ENCODE results near the gene APOC4. TPM values are rescaled to one million over a fixed set of nuclear protein-coding genes. Genes with fewer than 3 reads are reported as not detected.

APOC4 gene
- polyA plus RNA-seq, 2 of the 4 experiments (the other 2 are of a cell fraction): not detected

GRCh38 chr19:44960906-44961728, 19.1 kb downstream of the APOC4 start:
- no peaks in the 10 kb centered on the region for H3K9me3 ChIP-seq
- H3K27ac ChIP-seq: no peak overlapping the region
- CTCF ChIA-PET: interaction anchor here (0.7 to 5.2 kb wide), 6 partner anchors 8 to 141 kb away, joined by 3 to 33 read pairs (median 3); partner anchors contain the start of gene CLASRP
- H3K4me3 ChIP-seq: no peak overlapping the region
- TF ChIP-seq CEBPB (IDR thresholded peaks at IDR 0.05) (no peak), BHLHE40 (IDR thresholded peaks at IDR 0.05; ENCODE audit: low read depth, low read length) (no peak), PBX3 (IDR thresholded peaks at IDR 0.05) (no peak), EHMT2 (IDR thresholded peaks at IDR 0.05; ENCODE audit: low read depth) (no peak), HEYL (CRISPR knock-in tag; IDR thresholded peaks at IDR 0.05) (no peak), POLR2AphosphoS2 (conservative IDR thresholded peaks at IDR 0.05; ENCODE audit: low read length) (no peak), ZFP36 (IDR thresholded peaks at IDR 0.05; ENCODE audit: borderline replicate concordance, partially characterized antibody) (no peak), SMC3 (IDR thresholded peaks at IDR 0.05) (no peak)
- ATAC-seq (no peak), FAIRE-seq (no peak), DNase-seq (ENCODE audit: low read depth in 1 of 2, low spot score in 1 of 2) (no peak)
- POLR2A ChIA-PET: no interaction called here
- no peak overlapping the region for H3K4me2 ChIP-seq
- 93% methylated on average over 8 of the region's 8 CpGs for WGBS (ENCODE audit: missing lambda C conversion rate)
- peaks cover 14% of the 10 kb centered on the region for H3K4me1 ChIP-seq

DNA sequence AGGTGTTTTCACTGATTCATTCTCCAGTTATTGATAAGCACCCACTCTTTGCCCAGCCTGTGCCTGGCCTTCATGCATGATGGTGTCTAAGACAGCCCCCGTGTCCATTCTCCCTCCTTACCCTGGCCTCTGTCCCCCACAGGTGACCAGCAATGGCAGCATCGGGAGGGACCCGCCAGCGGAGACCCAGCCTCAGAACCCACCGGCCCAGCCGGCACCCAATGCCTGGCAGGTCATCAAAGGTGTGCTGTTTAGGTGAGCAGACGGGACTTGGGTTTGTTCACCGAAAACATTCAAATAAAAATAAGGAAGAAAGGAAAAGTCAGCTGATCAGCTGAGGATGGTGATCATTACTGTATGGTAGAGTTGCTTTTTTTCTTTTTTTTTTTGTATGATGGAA, 19.8 kb downstream of the APOC4 start:
- FAIRE-seq (no peak), ATAC-seq (no peak), DNase-seq (ENCODE audit: low read depth in 1 of 2, low spot score in 1 of 2) (no peak)
- TF ChIP-seq RARB (CRISPR knock-in tag; IDR thresholded peaks at IDR 0.05) (no peak), CEBPB (IDR thresholded peaks at IDR 0.05) (no peak), MAFK (IDR thresholded peaks at IDR 0.05; ENCODE audit: partially characterized antibody) (no peak), POLR2A (IDR thresholded peaks at IDR 0.05; ENCODE audit: low read length) (no peak), ZC3H11A (IDR thresholded peaks at IDR 0.05) (no peak), ESRRA (IDR thresholded peaks at IDR 0.05; ENCODE audit: borderline replicate concordance, low read length) (no peak), SMC3 (IDR thresholded peaks at IDR 0.05) (no peak), NFE2L2 (conservative IDR thresholded peaks at IDR 0.05; ENCODE audit: low read length) (no peak), REST (IDR thresholded peaks at IDR 0.05) (no peak), BHLHE40 (IDR thresholded peaks at IDR 0.05; ENCODE audit: low read depth, low read length) (no peak), ZFP36 (IDR thresholded peaks at IDR 0.05; ENCODE audit: borderline replicate concordance, partially characterized antibody) (no peak)
- peaks cover 7% of the 10 kb centered on the region; the same call in 1 of the 3 replicates for H3K4me1 ChIP-seq
- no peaks in the 10 kb centered on the region for H3K9me3 ChIP-seq
- H3K27ac ChIP-seq: no peak overlapping the region
- H3K4me3 ChIP-seq: no peak overlapping the region
- ChIA-PET POLR2A (no interaction called here), CTCF (interaction anchor here (1.0 to 5.2 kb wide), 3 partner anchors 10 to 98 kb away, joined by 4 to 33 read pairs (median 7); no protein-coding TSS in a partner anchor)
- no peak overlapping the region for H3K4me2 ChIP-seq
- WGBS (ENCODE audit: missing lambda C conversion rate): 95% methylated on average over 8 of the region's 8 CpGs

- Histone ChIP-seq H3K4me3 (no peak overlapping the region), H3K4me2 (no peak overlapping the region), H3K9me3 (no peaks in the 10 kb centered on the region), H3K4me1 (no peaks in the 10 kb centered on the region), H3K27ac (no peak overlapping the region)
- no peak for DNase-seq (ENCODE audit: low read depth in 1 of 2, low spot score in 1 of 2)
- FAIRE-seq: no peak
- WGBS (ENCODE audit: missing lambda C conversion rate): 97% methylated on average over 5 of the region's 5 CpGs
- POLR2A ChIA-PET: no interaction called here
- CTCF ChIA-PET: interaction anchor here (0.9 to 4.2 kb wide), 2 partner anchors 16 to 92 kb away, joined by 3 to 21 read pairs; no protein-coding TSS in a partner anchor
- TF ChIP-seq, protein P1, sequence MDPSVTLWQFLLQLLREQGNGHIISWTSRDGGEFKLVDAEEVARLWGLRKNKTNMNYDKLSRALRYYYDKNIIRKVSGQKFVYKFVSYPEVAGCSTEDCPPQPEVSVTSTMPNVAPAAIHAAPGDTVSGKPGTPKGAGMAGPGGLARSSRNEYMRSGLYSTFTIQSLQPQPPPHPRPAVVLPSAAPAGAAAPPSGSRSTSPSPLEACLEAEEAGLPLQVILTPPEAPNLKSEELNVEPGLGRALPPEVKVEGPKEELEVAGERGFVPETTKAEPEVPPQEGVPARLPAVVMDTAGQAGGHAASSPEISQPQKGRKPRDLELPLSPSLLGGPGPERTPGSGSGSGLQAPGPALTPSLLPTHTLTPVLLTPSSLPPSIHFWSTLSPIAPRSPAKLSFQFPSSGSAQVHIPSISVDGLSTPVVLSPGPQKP (IDR thresholded peaks at IDR 0.05; ENCODE audit: low read depth, low read length): no peak
- TF ChIP-seq GATA3 (IDR thresholded peaks at IDR 0.05; ENCODE audit: borderline replicate concordance) (no peak), NR3C1 (IDR thresholded peaks at IDR 0.05) (no peak), ZC3H11A (IDR thresholded peaks at IDR 0.05) (no peak), ESRRA (IDR thresholded peaks at IDR 0.05; ENCODE audit: borderline replicate concordance, low read length) (no peak), PBX3 (IDR thresholded peaks at IDR 0.05) (no peak), EHMT2 (IDR thresholded peaks at IDR 0.05; ENCODE audit: low read depth) (no peak), NPAS2 (CRISPR knock-in tag; IDR thresholded peaks at IDR 0.05; ENCODE audit: borderline replicate concordance) (no peak), ATOH8 (CRISPR knock-in tag; IDR thresholded peaks at IDR 0.05; ENCODE audit: low read depth) (no peak), JUN (IDR thresholded peaks at IDR 0.05) (no peak), E2F6 (IDR thresholded peaks at IDR 0.05; ENCODE audit: borderline replicate concordance, low read depth) (no peak)
- TF ChIP-seq, protein P2, sequence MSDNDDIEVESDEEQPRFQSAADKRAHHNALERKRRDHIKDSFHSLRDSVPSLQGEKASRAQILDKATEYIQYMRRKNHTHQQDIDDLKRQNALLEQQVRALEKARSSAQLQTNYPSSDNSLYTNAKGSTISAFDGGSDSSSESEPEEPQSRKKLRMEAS (IDR thresholded peaks at IDR 0.05): no peak
- ATAC-seq: no peak
These were observed 26.1 kb downstream of the APOC4 start for GRCh38 chr19:44968118-44968517.

Measured in A549 (cell line).